Skeletal muscle satellite cell (primary cell): ENCODE results near the gene SELENOO.
"Not testable (repeated sequence)": the region's sequence is repeated elsewhere in the genome, so short reads cannot be mapped to it uniquely, and the experiment has no call there.

ENCODE experiments used
- H3K27me3 ChIP-seq: 2 replicates; pipeline ENCODE4 v1.7.0; 2013; ENCODE audit warnings: low read length; ENCODE audit not compliant: control insufficient read depth, insufficient read depth
- H3K36me3 ChIP-seq: 2 replicates; pipeline ENCODE4 v1.7.0; 2013; ENCODE audit warnings: mild to moderate bottlenecking, control low read depth, low read length; ENCODE audit not compliant: insufficient read depth
- H3K4me1 ChIP-seq: 2 replicates; pipeline ENCODE4 v1.7.0; 2013; ENCODE audit warnings: low read length; ENCODE audit not compliant: control insufficient read depth, insufficient read depth
- H3K4me2 ChIP-seq: 2 replicates; pipeline ENCODE4 v1.7.0; 2013; ENCODE audit warnings: mild to moderate bottlenecking, low read length
- H3K4me3 ChIP-seq: 2 replicates; pipeline ENCODE4 v1.7.0; 2013; ENCODE audit warnings: low read length
- H3K9ac ChIP-seq: 2 replicates; pipeline ENCODE4 v1.7.0; 2013; ENCODE audit warnings: mild to moderate bottlenecking, low read depth, low read length, moderate library complexity
- H3K9me3 ChIP-seq: replicated peaks from 2 replicates; pipeline ENCODE4 v1.7.0; 2013; ENCODE audit warnings: mild to moderate bottlenecking, control low read depth, low read length

The SELENOO gene

GRCh38 chr22:50199251-50199721 lies 1.5 kb upstream of the SELENOO start:
- Histone ChIP-seq H3K36me3 (peaks cover 28% of the 10 kb centered on the region), H3K27me3 (no peaks in the 10 kb centered on the region), H3K9ac (peak overlapping the region; percentile 93), H3K4me2 (peak overlapping the region; percentile 99), H3K9me3 (no peaks in the 10 kb centered on the region), H3K4me1 (peaks cover 12% of the 10 kb centered on the region), H3K4me3 (no peak overlapping the region)

GRCh38 chr22:50199829-50200460 lies 866 bp upstream of the SELENOO start:
- Histone ChIP-seq H3K4me2 (peak overlapping the region; percentile 99), H3K4me3 (peak overlapping the region; percentile 95), H3K9ac (peak overlapping the region; percentile 93), H3K9me3 (no peaks in the 10 kb centered on the region), H3K36me3 (peaks cover 21% of the 10 kb centered on the region), H3K4me1 (peaks cover 12% of the 10 kb centered on the region), H3K27me3 (no peaks in the 10 kb centered on the region)

GRCh38 chr22:50201191-50202129 lies 649 bp downstream of the SELENOO start:
- H3K9ac ChIP-seq: peak overlapping the region; percentile 93
- H3K4me1 ChIP-seq: peaks cover 16% of the 10 kb centered on the region
- H3K4me2 ChIP-seq: peak overlapping the region; percentile 99
- H3K36me3 ChIP-seq: peaks cover 29% of the 10 kb centered on the region
- no peaks in the 10 kb centered on the region for H3K9me3 ChIP-seq
- no peaks in the 10 kb centered on the region for H3K27me3 ChIP-seq
- H3K4me3 ChIP-seq: peak overlapping the region; percentile 95

DNA sequence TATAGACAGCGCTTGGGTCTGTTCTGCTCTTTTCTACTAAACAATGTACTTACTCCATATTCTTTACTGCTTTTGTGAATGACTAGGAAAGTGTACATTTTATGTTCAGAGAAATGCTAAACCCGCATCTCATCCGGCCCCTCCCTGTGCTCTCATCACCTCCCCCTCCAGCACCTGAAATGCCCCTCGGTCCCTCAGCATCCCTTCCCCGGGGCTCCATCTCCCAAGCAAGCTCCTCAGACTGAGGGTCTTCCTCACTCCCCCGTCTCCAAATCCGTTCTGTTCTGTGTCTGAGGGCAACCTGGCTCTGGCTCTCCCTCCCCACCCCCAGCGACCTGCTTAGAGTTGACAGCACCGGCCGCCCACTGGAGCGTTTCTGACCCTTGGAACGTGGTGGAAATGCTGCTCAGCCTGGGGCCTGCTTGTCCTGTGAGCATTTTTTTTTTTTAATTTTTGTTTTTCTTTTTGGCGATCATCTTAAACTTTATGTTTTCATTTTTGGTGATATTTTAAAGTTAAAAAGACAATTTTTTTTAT lies 1.4 kb downstream of the SELENOO start:
- peaks cover 28% of the 10 kb centered on the region for H3K36me3 ChIP-seq
- peaks cover 23% of the 10 kb centered on the region for H3K4me1 ChIP-seq
- peak overlapping the region; percentile 95 for H3K4me3 ChIP-seq
- H3K27me3 ChIP-seq: no peaks in the 10 kb centered on the region
- H3K9me3 ChIP-seq: no peaks in the 10 kb centered on the region
- H3K4me2 ChIP-seq: peak overlapping the region; percentile 99
- peak overlapping the region; percentile 93 for H3K9ac ChIP-seq

DNA sequence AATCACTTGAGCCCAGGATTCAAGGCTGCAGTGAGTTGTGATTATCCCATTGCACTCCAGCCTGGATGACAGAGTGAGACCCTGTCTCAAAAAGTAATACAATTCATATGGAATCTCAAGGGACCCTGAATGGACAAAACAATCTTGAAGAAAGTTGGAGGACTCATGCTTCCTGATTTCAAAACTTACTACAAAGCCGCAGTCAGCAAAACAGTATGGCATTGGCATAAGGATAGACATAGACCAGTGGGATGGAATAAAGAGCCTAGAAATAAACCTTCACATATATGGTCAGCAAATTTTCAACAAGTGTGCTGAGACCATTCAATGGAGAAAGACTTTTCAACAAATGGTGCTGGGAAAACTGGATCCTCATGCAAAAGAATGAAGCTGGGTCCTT lies 2.5 kb downstream of the SELENOO start:
- Histone ChIP-seq H3K4me3 (no peak overlapping the region), H3K9ac (no peak overlapping the region), H3K27me3 (no peaks in the 10 kb centered on the region), H3K4me1 (peaks cover 26% of the 10 kb centered on the region), H3K4me2 (no peak overlapping the region), H3K9me3 (no peaks in the 10 kb centered on the region), H3K36me3 (peaks cover 26% of the 10 kb centered on the region)

GRCh38 chr22:50204571-50204970 lies 3.8 kb downstream of the SELENOO start:
- peaks cover 26% of the 10 kb centered on the region for H3K36me3 ChIP-seq
- no peaks in the 10 kb centered on the region for H3K9me3 ChIP-seq
- H3K4me1 ChIP-seq: peaks cover 26% of the 10 kb centered on the region
- H3K9ac ChIP-seq: no peak overlapping the region
- no peak overlapping the region for H3K4me3 ChIP-seq
- H3K27me3 ChIP-seq: no peaks in the 10 kb centered on the region
- no peak overlapping the region for H3K4me2 ChIP-seq

DNA sequence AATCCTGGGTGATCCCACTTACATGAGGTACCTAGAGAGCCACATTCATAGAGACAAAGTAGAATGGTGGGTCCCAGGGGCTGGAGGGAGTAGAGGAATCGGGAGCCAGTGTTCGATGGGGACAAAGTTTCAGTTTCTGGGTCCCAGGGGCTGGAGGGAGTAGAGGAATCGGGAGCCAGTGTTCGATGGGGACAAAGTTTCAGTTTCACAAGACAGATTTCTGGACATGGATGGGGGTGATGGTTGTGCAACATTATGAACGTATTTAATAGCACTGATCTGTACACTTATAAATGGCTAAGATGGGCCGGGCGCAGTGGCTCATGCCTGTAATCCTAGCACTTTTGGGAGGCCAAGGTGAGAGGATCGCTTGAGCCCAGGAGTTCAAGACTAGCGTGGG lies 4.2 kb downstream of the SELENOO start:
- not testable (repeated sequence) for H3K9ac ChIP-seq, H3K4me3 ChIP-seq, H3K4me2 ChIP-seq, H3K9me3 ChIP-seq, H3K27me3 ChIP-seq
- Histone ChIP-seq H3K36me3 (peaks cover 27% of the 10 kb centered on the region), H3K4me1 (peaks cover 22% of the 10 kb centered on the region)

GRCh38 chr22:50205781-50206569 lies 5.2 kb downstream of the SELENOO start:
- Histone ChIP-seq H3K9ac (no peak overlapping the region), H3K9me3 (no peaks in the 10 kb centered on the region), H3K27me3 (no peaks in the 10 kb centered on the region), H3K4me3 (no peak overlapping the region), H3K4me2 (no peak overlapping the region), H3K4me1 (peaks cover 21% of the 10 kb centered on the region), H3K36me3 (peaks cover 37% of the 10 kb centered on the region)

DNA sequence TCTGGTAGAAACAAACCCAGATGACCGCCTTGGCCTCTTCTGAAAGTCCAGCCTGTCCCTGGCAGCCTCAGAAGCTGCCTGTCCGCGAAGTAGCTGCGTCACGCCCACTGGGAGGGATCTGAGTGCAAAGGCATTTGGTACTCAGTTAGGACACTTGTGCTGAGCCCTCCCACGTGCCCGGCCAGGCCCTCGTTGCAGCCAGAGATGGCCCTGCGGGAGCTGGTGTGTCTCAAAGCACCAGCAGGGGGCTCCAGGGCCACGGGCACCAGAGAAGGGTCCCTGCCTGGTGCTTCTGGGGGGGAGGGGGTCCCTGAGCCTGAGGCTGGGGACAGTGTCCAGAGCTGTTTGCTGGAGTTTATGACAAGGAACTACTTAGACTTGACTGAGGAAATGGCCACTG lies 5.8 kb downstream of the SELENOO start:
- Histone ChIP-seq H3K4me1 (peaks cover 21% of the 10 kb centered on the region), H3K36me3 (peaks cover 42% of the 10 kb centered on the region), H3K9me3 (no peaks in the 10 kb centered on the region), H3K27me3 (no peaks in the 10 kb centered on the region), H3K4me3 (no peak overlapping the region), H3K4me2 (no peak overlapping the region), H3K9ac (no peak overlapping the region)

DNA sequence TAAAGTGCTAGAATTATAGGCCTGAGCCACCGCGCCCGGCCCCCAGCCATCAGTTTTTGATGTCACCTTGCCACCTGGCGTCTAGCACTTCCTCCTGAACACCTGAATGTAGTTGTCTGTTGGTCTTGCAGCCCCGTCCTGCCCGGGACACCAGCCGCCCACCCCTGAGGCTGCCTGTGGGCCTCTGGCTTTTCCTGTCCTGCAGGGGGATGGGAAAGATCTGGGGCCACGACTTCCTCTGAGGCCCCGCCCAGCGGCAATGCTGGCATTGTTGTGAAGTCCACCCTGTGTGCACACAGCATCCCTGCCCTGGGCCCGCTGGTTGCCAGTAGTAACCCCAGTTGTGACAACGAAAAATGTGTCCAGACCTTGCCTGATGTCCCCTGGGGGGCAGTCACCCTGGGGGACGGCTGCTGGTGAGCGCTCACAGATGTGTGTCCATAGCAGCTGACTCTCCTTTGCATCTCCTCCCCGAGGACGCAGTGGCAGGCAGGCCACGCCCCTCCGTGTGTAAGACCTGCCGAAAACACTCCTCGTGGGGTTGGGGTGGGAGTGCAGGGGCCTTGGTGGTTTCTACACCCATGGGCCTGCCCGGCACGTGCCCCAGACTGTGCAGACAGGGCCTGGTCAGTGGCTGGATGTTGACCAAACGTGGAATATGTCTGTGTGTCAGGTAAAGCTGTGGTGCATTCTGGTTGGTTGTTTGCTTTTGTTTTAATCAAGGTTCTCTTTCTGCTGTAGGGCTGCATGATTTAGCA lies 6.8 kb downstream of the SELENOO start:
- no peak overlapping the region for H3K4me2 ChIP-seq
- H3K9ac ChIP-seq: no peak overlapping the region
- H3K36me3 ChIP-seq: peaks cover 45% of the 10 kb centered on the region
- H3K27me3 ChIP-seq: no peaks in the 10 kb centered on the region
- no peaks in the 10 kb centered on the region for H3K9me3 ChIP-seq
- peaks cover 14% of the 10 kb centered on the region for H3K4me1 ChIP-seq
- H3K4me3 ChIP-seq: no peak overlapping the region
